DMS153 treated with DMSO at 0.1 percent for 48 hours (cell line): ENCODE data around the gene DCLK3.

ENCODE experiments used
- DNase-seq: peaks from one replicate; lab custom pipeline; 2025; ENCODE audit not compliant: unreplicated experiment; lab: John Stamatoyannopoulos, UW

Gene DCLK3

GRCh38 chr3:36678216-36679013, 85.9 kb downstream of the DCLK3 start:
- no peak for DNase-seq

DNA sequence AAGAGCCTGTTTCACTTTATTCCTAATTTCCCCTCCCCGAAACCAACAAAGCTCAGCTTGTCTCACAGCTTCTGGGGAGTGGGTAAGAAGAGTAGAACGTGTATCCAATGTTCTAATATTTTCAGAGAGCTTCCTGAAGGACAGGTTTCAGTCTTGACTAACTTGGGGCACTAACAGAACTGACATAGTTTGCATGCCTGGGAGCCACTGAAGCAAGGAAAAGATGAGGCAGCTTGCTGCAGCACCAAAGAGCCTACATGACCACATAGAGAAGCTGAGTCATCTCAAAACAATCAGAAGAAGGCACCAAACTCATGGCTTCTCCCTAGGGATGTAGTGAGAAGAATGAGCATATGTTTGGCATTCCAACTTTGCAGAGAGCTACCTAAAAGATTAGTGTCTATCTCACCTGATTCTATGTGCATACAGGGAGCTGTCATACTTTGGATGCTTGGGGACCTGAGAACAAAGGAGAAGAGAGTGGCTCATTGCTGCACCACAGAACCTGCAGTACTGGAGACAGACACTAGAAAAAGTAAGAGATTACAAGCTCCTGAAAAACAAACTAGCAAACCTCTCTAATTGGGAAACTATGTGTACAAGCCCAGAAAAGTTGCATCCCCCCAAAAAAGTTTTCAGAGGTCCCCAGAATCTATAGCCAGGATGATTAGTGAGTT, 86.9 kb downstream of the DCLK3 start:
- no peak for DNase-seq

DNA sequence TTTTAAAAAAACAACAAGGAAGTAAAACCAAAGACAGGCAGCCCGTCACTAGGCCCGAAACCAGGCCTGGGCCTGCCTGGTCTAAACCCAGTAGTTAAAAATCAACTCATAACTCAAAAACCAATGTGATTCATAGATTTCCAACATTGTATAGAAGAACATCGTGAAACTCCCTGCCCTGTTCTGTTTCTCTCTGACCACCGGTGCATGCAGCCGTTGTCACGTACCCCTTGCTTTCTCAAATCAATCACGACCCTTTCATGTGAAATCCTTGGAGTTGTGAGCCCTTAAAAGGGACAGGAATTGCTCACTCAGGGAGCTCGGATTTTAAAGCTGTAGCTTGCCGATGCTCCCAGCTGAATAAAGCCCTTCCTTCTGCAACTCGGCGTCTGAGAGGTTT, 89.5 kb downstream of the DCLK3 start:
- DNase-seq, result no peak

GRCh38 chr3:36669764-36670163, 94.6 kb downstream of the DCLK3 start:
- no peak for DNase-seq

DNA sequence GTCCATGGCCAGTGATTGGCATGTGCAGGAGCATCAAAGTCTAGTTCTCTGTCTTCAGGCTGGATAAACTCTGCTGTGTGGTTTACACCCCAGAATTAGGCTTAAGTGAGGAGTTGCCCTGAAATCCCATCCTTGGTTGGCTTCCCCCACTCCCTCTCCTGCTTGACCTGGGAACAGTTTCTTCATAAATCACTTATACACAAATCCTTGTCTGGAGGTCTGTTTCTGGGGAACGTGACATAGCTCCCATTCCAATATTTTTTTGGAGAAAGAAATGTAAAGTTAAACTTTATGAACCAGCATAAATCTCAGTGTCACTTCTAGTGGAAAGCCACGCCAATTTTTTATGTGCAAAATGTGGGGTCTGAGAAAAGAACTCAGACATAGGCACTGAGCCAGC, 98.2 kb downstream of the DCLK3 start:
- DNase-seq, result no peak

DNA sequence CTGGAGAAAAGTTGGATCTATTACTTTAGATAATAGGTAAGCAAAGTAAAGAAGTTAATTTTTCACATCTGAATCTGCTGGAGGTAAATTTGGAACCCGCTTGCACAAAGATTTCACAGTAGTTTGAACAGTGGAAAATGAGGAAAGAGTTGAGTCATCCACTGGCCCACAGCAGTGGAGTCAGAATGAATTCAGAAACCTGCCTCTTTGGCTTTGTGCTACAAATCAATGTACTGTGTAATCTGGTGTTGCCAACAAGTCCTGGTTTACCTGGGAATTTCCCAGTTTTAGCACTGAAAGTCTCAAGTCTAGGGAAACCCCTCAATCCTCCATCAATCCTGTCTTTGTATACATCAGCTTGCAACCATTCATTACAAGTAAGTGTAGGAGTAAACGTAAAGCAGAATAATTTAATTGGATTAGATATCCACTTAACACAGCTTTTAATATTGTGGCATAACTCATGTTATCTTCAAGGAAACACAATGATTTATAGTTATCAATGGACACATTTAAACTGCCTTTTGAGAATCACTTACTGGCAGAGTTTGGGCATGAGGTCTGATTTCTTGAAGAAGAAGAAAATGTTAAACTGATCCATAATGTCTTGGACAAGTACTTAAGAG, 100.6 kb downstream of the DCLK3 start:
- DNase-seq, result no peak

DNA sequence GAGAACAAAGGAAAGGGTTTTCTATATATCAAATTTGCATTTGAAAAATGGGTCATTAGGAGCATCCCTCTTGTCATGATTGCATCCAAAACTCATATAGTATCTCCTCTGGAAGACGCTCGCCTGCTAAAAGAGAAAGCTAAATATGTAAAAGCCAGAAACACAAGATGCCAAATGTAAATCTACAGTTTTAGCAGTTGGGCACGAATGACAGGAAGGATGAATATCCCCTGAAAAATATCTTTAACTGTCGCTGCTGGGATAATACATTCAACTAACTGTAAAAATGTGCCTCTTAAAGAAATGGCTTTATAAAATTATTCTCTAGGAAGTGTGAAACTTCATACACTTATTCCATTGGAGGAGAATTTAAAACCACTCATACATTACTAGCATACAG, 101.7 kb downstream of the DCLK3 start:
- DNase-seq, result no peak
